GM18868 (cell line): ENCODE results near the gene EFEMP2.
"Not testable (repeated sequence)": the region's sequence is repeated elsewhere in the genome, so short reads cannot be mapped to it uniquely, and the experiment has no call there.

Experiments used
- ATAC-seq: cut with Tn5 transposase; IDR thresholded peaks from one replicate; pipeline ENCODE4 v1.9.1; 2021; ENCODE audit warnings: mild to moderate bottlenecking, moderate library complexity; ENCODE audit not compliant: unreplicated experiment

The EFEMP2 gene

DNA sequence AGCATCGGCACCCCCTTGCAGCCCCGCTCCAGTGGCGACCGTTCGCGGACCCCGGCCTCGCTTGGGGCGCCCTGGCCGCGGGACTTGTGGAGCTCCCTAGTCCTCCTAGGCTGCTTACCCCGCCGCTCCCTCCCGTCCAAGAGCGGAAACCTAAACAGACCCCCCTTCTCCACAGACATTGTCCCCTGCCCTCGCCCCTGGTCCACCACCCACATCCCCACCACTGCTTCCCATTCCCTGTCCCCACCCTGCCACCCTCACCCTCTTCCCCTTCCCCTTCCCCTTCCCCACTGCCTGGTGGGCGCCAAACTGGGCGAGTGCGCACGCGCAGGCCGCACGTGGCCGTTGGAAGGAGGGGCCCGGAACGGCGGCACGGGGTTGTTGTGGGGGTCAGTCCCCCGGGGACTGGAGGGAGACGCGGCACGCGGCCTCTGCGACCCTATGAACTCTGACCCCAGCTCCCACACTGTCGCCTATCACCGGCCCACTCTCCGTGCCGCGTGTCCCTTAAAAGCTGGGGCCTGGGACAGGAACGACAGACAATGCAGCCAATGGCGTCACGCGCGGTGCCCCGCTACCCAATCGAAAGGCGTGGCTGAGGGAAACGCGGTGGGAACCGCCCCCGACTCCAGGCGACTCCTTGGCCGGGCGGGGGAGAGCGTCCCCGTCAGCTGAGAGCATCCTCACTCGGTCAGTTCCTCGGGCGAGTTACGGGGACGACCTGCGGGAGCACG is 39.1 kb downstream of the EFEMP2 start, which contains the start of gene SNX32:
Gene SNX32 (plus strand): TSS at position 667 of the 734 bp plus-strand sequence. CDS start 103 bp downstream, outside the sequence.
- peak; percentile 82 for ATAC-seq

DNA sequence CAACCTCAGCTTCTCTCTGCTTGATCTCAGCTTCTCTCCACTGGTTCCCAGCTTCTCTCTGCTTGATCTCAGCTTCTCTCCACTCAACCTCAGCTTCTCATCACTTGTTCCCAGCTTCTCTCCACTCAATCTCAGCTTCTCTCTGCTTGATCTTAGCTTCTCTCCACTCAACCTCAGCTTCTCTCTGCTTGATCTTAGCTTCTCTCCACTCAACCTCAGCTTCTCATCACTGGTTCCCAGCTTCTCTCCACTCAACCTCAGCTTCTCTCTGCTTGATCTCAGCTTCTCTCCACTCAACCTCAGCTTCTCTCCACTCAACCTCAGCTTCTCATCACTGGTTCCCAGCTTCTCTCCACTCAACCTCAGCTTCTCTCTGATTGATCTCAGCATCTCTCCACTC is 40.4 kb downstream of the EFEMP2 start:
- ATAC-seq = not testable (repeated sequence)

DNA sequence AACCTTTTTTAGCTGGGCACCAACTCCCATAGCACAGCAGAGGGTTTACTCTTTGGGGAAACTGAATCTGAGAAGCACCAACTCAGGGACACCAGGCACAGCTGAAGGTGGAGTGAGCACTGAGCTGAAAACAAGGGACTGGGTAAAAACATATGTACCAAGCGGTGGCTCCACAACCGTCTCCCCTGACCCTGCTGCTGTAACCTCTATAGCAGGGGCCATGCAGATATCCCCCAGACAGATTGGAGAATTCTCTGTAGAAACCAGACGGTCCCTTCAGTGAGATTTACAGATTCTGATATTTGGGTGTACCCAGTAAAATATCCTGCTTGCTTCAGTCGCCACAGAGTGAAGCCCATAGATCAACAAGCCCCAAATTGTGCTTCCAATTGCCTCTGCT is 43.1 kb downstream of the EFEMP2 start:
- no peak for ATAC-seq

DNA sequence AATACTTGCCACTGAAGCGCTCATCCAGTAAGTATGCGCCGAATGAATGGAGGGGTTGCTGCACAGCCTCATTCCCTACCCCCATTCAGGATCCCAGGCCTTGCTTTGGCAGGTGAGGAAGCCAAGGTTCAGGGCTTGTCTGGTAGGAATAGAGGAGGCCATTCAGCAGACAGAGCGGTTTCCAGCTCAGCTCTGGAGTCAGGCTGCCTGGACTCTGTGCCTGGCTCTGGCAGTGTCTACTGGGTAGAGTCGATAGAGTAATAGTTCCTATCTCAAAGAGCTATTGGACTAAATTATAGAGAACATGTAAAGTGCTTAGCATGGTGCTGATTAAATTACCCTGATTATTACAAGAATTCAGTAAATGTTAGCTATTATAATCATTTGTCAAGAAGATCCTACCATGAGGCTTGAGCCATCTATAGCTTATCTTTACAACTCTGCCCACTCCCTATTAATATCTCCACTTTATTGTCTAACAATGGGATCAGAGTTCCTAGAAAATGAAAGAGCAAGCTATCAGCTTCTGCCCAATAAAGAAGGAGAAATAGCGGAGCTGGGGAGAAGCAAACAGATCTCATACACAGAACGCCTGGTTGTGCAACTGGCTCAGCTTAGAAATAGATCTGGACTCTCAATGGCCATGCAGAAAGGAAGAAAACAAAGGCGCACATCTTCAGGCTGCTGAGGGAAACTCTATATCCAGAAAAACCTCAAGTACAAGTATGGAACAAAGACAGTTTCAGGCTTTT is 45.4 kb downstream of the EFEMP2 start:
- ATAC-seq = no peak

DNA sequence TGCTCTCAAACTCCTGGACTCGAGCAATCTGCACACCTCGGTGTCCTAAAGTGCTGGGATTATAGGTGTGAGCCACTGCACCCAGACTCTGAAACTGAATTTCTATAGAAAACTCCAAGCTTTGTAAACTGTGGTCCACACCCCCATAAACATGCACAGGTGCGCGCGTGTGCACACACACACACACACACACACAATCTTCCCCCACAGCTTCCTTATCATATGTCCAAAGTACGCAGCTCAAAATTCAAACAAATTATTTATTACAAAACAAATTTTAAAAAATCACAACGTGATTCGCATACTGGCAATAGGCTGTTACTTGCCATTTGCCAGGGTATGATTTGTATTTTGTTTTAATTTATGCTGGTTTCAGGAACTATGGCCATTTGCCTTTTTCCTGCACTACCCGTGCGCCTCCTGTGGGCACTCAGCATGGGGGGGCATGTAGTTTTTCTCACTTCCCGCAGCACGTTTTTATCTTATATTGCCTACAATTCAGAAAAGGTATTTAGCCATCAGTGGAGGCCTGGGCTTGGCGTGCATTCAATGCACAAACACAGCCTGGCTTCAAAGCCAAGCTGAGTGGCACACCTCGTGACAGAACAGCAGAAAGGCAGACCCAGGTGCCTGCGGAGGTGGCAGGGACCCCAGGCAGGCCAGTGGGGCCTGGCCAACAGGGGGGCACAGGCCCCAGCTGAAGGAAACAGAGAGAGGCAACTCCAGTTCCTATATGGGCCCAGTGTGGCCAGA is 49.6 kb downstream of the EFEMP2 start:
- no peak for ATAC-seq

DNA sequence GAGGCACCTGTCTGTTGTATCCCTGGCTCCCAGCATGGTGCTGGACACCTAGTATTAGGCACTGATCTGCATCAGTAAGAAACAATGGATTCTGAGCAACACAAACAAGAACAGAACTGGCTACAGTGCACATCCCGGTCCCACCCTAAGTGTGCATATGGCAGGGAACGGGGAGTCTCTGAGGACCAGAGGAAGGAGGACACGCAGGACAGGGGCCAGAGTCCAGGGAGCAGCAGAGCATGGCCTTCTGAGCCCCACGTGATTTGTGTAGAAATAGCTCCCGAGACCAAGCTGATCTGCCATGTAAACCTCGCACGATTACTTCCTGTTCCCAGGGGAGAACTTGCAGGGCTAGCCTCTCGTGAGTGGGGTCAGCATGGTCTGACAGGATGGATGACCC is 51.5 kb downstream of the EFEMP2 start:
- ATAC-seq = no peak

DNA sequence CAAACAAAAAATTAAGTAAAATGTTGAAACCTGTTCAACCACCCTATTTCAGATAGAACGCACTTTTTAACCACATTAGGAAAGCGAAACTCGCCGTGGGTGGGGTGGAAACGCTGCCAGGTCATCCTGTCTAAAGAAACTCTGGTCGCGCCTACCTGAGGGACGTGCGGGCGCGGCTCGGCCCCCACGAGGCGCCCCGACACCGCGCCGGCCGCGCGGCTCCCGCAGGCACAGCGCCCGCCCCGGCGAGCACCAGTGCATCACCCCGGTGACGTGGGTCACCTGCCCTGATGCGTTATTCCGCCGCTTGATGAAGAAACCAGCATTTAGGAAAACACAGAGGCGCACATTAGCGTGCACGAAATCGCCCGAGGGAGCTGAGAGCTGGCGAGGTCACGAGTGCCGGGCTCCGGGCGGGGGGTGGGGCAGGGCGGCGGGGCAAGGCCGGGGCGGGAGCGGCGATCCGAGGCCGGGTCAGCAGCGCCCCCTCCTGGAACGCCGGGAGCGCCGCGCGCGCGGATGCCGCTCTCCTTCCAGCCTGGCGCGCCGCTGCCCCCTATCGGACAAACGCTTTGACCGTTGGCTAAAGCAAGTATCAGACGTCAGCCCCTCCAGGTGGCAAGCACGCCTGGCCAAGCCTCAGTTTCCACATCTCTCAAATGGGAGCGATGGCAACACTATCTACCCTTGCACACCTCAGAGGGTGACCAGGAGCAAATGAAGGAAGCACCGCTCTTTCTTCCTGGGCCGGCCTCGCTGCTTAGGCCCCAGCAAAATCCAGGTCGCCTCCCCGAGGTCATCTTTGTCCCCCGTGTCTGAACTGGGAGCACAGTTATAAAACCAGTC is 54.5 kb downstream of the EFEMP2 start:
- ATAC-seq = peak; percentile 74

DNA sequence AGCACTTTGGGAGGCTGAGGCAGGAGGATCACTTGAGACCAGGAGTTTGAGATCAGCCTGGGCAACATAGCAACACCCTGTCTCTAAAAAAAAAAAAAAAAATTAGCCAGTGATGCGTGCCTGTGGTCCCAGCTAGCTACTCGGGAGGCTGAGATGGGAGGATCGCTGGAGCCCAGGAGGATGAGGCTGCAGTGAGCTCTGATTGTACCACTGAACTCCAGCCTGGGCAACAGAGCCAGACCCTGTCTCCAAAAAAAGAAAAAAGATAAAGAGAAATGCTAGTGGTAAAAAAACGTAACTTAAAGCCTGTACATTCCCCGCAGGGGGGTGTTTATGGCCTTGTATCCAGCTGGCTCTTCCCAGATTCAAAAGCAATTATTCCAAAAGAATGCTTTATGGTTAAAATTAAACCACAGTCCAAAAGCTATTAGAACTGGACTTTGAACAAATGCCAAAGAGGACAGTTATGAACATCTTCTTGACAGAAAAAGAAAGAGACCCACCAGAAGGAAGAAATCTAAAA is 55.2 kb downstream of the EFEMP2 start:
- ATAC-seq = no peak

DNA sequence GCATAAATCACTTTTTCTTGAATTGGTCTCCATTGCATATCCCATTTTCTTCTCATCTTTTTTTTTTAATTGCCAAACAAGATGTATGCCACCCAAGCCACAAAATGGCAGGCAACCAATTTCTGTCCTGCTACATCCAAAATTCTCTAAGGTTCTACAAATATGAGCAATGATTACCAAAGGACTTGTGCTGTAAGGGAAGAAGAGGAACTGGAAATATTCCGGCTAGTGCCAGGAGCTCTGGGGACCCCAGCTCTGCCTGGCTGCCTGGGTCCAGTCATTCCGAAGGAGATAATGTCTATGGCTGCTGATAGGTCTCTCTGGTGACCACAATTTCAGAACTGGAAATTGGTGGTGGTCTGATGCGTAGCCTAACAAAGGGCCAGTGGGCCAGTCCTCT is 55.9 kb downstream of the EFEMP2 start:
- ATAC-seq = no peak
